Colonic mucosa (tissue), 4 donors: ENCODE results near the gene PTGES3L. TPM values are rescaled to one million over a fixed set of nuclear protein-coding genes. Genes with fewer than 3 reads are reported as not detected.
"Not testable (repeated sequence)": the region's sequence is repeated elsewhere in the genome, so short reads cannot be mapped to it uniquely, and the experiment has no call there.

Source experiments
- DNase-seq: peaks from one replicate; pipeline ENCODE4 v3.0.0-alpha.2; 2020
- H3K27ac ChIP-seq: fragments of 200-600 bp; one replicate; pipeline ENCODE4 v1.8.0; 2021
- H3K27me3 ChIP-seq: fragments of 200-600 bp; one replicate; pipeline ENCODE4 v1.8.0; 2021
- H3K36me3 ChIP-seq: fragments of 200-600 bp; one replicate; pipeline ENCODE4 v1.8.0; 2021
- H3K4me1 ChIP-seq: fragments of 200-600 bp; one replicate; pipeline ENCODE4 v1.8.0; 2021; ENCODE audit warnings: mild to moderate bottlenecking
- H3K4me3 ChIP-seq: fragments of 200-600 bp; one replicate; pipeline ENCODE4 v1.8.0; 2021
- H3K9ac ChIP-seq, 2 donors: one replicate each; pipeline ENCODE4 v1.7.0; 2013; ENCODE audit warnings: control low read depth in 2 of 2, low read depth in 2 of 2, low read length in 2 of 2
- H3K9me3 ChIP-seq: fragments of 200-600 bp; one replicate; pipeline ENCODE4 v1.8.0; 2021
- intact Hi-C: fragments of 100-400 bp; cut with DNase I; formaldehyde crosslinking; loops from one replicate; pipeline ENCODE4 v1.14.1; 2022
- total RNA-seq, 2 donors: library from RNA; stranded (reverse); fragmentation: NEBNext Ultra II Directional in 1 of 2; extraction: Animal tissue kit (Norgen Biotek cat#: 25700) in 1 of 2; gene quantifications; one replicate each; pipeline ENCODE4 v1.2.1, GENCODE V29; 2021
- TF ChIP-seq, protein P1 (sequence below): fragments of 200-600 bp; IDR thresholded peaks from one replicate; pipeline ENCODE4 v1.8.0; 2022; ENCODE audit warnings: antibody characterized with exemption, mild to moderate bottlenecking
- donor health status: healthy.
- donor health status: DM: no; HTN: no; CAD: no.
- donor health status: DM: no; HTN: no; CAD: no.

PTGES3L gene
- total RNA-seq, 2 donors from 2014 or later = 1.5 to 2.4 TPM

DNA sequence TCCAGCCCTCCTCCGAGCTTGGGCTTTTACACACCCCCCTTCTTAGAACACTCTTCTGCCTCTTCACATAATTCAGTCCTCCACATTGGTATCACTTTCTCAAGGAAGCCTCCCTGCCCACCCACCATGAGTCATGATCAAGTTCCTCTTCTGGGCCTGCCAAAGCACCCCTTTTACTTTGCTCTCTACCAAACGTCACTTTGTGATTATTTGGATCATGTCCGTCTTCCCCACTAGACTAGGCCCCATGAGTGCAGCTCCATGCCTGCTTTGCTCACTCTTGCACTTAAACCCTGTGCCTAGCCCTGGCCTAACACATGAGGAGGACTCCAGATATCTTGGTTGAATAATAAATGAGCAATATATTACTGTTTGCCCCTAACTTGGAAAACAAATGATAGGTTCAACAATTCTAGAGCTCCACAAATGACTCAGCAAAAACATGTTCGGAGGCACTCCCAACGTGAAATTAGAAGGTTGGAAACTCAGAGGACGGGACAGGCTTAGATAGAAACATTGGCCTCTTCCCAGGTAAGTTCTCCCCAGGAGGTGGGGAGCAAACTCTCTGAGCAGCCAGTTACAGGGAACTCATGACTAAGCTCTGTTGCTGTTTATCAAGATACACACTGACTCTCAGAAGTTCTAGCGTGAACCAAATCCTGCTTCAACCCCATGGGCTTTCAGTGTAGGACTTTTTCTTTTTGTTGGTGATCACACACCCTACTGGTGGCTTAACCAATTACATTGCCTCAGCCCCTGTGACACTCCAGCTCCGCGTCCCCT lies 51.0 kb downstream of the PTGES3L start:
- H3K9ac ChIP-seq = no peak overlapping the region
- H3K27me3 ChIP-seq = no peaks in the 10 kb centered on the region
- no peaks in the 10 kb centered on the region for H3K9me3 ChIP-seq
- DNase-seq = peak; percentile 38
- TF ChIP-seq, protein P1, sequence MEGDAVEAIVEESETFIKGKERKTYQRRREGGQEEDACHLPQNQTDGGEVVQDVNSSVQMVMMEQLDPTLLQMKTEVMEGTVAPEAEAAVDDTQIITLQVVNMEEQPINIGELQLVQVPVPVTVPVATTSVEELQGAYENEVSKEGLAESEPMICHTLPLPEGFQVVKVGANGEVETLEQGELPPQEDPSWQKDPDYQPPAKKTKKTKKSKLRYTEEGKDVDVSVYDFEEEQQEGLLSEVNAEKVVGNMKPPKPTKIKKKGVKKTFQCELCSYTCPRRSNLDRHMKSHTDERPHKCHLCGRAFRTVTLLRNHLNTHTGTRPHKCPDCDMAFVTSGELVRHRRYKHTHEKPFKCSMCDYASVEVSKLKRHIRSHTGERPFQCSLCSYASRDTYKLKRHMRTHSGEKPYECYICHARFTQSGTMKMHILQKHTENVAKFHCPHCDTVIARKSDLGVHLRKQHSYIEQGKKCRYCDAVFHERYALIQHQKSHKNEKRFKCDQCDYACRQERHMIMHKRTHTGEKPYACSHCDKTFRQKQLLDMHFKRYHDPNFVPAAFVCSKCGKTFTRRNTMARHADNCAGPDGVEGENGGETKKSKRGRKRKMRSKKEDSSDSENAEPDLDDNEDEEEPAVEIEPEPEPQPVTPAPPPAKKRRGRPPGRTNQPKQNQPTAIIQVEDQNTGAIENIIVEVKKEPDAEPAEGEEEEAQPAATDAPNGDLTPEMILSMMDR = no peak
- H3K4me3 ChIP-seq = no peak overlapping the region
- no peak overlapping the region for H3K27ac ChIP-seq
- intact Hi-C loops = loop anchor here (2.0 kb wide), 1 partner anchor 86 kb away; no protein-coding TSS in a partner anchor
- H3K36me3 ChIP-seq = no peaks in the 10 kb centered on the region
- peaks cover 4% of the 10 kb centered on the region for H3K4me1 ChIP-seq

DNA sequence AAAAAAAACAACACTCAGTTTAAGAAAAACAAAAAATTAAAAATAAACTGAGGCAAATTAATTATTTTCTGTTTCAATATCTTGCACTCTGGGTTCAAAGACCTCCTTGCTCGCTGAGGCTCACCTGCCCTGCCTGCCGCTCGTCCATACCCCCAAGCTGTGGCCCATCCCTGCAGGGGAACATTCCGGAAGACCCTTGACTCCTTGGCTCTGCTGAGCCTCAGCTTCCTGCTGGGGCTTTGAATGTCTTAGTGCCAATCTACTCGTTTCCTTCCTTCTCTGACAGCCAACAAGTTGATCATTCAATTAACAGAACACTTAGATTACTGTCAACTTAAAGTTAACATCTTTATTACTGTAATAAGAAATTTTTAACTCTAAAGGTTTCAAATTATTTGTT lies 55.0 kb downstream of the PTGES3L start:
- Histone ChIP-seq H3K4me1 (peaks cover 4% of the 10 kb centered on the region), H3K36me3 (no peaks in the 10 kb centered on the region), H3K27ac (no peak overlapping the region), H3K9ac (no peak overlapping the region), H3K27me3 (peaks cover 18% of the 10 kb centered on the region), H3K9me3 (no peaks in the 10 kb centered on the region), H3K4me3 (no peak overlapping the region)
- no peak for DNase-seq
- intact Hi-C loops = no loop called here
- TF ChIP-seq, protein P1 = no peak

DNA sequence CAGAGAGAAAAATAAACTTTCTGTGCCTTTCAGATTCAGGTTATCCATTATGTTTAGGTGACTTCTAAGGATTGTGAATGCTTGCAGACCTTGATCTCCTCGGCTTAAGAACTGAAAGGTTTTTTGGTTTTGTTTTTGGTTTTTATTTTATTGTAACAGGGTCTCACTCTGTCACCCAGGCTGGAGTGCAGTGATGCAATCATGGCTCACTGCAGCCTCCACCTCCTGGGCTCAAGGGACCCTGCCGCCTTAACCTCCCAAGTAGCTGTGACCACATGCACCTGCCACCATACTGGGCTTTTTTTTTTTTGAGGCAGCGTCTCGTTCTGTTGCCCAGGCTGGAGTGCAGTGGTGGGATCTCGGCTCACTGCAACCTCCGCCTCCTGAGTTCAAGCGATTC lies 56.4 kb downstream of the PTGES3L start:
- H3K27ac ChIP-seq, H3K4me3 ChIP-seq, H3K36me3 ChIP-seq, H3K9ac ChIP-seq, H3K9me3 ChIP-seq, H3K4me1 ChIP-seq, DNase-seq, intact Hi-C loops: not testable (repeated sequence)
- H3K27me3 ChIP-seq = peaks cover 18% of the 10 kb centered on the region

DNA sequence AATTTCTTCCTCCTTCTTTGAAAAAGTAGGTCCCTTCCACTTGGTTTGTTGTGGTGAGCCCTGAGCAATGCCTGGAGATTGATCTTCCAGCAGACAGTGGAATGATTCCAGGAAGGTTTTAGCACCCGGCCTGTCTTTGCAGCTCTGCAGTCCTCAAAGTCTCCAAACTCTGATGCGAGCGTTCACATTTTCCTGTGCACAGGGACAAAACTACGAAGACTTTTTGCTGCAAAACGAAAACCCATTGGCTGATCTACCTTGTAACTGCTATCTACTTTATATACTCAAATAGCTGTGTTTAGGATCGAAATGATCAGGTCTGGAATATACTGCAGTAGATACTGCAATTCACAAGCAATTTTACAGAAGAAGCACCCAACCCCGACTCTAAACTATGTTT lies 57.6 kb downstream of the PTGES3L start:
- DNase-seq = no peak
- peaks cover 26% of the 10 kb centered on the region for H3K27me3 ChIP-seq
- no peaks in the 10 kb centered on the region for H3K36me3 ChIP-seq
- H3K9me3 ChIP-seq = no peaks in the 10 kb centered on the region
- no peak overlapping the region for H3K4me3 ChIP-seq
- TF ChIP-seq, protein P1 = no peak
- no peak overlapping the region for H3K9ac ChIP-seq
- intact Hi-C loops = no loop called here
- no peak overlapping the region for H3K27ac ChIP-seq
- no peaks in the 10 kb centered on the region for H3K4me1 ChIP-seq

DNA sequence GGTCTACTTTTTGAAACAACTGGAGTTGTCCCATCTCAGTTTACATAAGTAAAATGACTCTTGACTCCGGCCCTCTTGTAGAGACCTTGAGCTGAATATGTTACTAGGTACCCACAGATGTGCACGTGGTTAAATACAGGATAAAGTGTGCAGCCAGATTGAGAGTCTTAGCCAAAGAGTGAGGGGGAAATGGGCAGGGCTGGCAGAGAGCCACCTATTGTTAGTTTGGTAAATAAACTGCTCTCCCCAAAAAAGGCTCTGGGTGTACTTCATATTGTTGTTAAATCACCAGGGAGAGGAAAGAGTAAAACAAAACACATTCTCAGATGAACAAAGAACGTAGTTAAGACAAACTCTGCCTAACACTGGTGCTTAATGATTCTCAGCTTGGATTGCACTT lies 59.0 kb downstream of the PTGES3L start:
- TF ChIP-seq, protein P1 = no peak
- Histone ChIP-seq H3K4me1 (no peaks in the 10 kb centered on the region), H3K9ac (no peak overlapping the region), H3K27me3 (peaks cover 32% of the 10 kb centered on the region), H3K36me3 (no peaks in the 10 kb centered on the region), H3K27ac (no peak overlapping the region), H3K9me3 (no peaks in the 10 kb centered on the region), H3K4me3 (no peak overlapping the region)
- DNase-seq = no peak
- intact Hi-C loops = no loop called here
